ENCODE data around the gene PIK3C2G.

Gene PIK3C2G

DNA sequence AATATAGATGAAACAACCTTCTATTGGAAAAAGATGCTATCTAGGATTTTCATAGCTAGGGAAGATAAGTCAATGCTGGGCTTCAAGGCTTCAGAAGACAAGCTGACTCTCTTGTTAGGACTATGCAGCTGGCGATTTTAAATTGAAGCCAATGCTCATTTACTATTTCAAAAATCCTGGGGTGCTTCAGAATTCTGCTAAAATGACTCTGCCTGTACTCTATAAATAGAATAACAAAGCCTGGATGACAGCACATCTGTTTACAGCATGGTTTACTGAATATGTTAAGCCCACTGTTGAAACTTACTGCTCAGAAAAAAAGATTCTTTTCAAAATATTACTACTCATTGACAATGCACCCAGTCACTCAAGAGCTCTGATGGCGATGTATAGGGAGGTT, 155.1 kb downstream of the PIK3C2G start:
- Histone ChIP-seq H3K9me3 (ENCODE audit: insufficient read depth, low read depth, low read length) (no peaks in the 10 kb centered on the region), H3K36me3 (ENCODE audit: insufficient read depth, low read length) (no peaks in the 10 kb centered on the region), H3K27me3 (ENCODE audit: insufficient read depth, low read length) (no peaks in the 10 kb centered on the region), H3K27ac (ENCODE audit: low read depth, low read length) (no peak overlapping the region), H3K9ac (ENCODE audit: low read depth, low read length) (no peak overlapping the region), H3K4me3 (ENCODE audit: low read length) (no peak overlapping the region), H3K4me1 (ENCODE audit: insufficient read depth, low read length) (peaks cover 6% of the 10 kb centered on the region)
- 99% methylated on average over 2 of the region's 2 CpGs for WGBS

DNA sequence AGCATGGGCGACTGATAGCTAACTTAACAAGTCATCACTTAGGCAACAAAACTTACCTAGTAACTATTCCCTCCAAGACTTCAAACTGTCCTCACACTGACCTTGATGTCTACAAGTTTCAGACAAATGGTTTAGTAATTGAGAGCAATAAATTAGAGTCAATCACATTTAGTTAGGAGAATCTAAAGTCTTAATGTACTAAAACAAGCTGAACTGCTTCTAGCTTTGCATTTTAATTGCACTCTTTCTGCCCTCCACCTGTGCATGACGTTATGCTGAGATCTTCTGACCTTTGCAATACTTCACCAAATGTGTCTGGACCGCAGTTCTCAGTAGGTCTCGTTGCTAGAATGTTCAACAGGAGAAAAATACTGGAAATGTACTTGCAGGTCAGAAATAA, 158.0 kb downstream of the PIK3C2G start:
- Histone ChIP-seq H3K27me3 (ENCODE audit: insufficient read depth, low read length) (no peaks in the 10 kb centered on the region), H3K9ac (ENCODE audit: low read depth, low read length) (no peak overlapping the region), H3K4me1 (ENCODE audit: insufficient read depth, low read length) (peaks cover 6% of the 10 kb centered on the region), H3K4me3 (ENCODE audit: low read length) (no peak overlapping the region), H3K27ac (ENCODE audit: low read depth, low read length) (no peak overlapping the region), H3K36me3 (ENCODE audit: insufficient read depth, low read length) (no peaks in the 10 kb centered on the region), H3K9me3 (ENCODE audit: insufficient read depth, low read depth, low read length) (no peaks in the 10 kb centered on the region)
- 91% methylated on average over 4 of the region's 4 CpGs for WGBS

DNA sequence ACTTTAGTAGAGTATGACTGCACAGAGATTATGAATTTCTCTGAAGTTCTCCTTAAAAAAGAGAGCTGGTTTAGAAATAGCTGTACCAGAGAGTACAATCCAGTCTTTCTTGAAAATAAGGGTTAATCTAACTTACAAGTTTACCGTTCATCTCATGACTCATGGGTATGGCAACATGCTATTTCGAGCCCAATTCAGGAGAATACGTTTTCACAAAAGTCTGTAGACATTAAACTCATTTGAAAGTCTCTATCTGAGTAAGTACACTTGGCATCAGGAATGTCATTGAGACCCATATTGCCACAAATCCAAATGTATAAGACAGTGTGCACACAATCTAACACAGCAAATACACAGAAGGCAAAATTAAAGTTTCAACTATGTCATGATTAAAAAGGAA, 160.5 kb downstream of the PIK3C2G start:
- 92% methylated on average over 3 of the region's 3 CpGs for whole genome bisulfite sequencing
- Histone ChIP-seq H3K4me3 (ENCODE audit: low read length) (no peak overlapping the region), H3K27ac (ENCODE audit: low read depth, low read length) (no peak overlapping the region), H3K4me1 (ENCODE audit: insufficient read depth, low read length) (peaks cover 6% of the 10 kb centered on the region), H3K36me3 (ENCODE audit: insufficient read depth, low read length) (no peaks in the 10 kb centered on the region), H3K9me3 (ENCODE audit: insufficient read depth, low read depth, low read length) (no peaks in the 10 kb centered on the region), H3K9ac (ENCODE audit: low read depth, low read length) (no peak overlapping the region), H3K27me3 (ENCODE audit: insufficient read depth, low read length) (no peaks in the 10 kb centered on the region)

DNA sequence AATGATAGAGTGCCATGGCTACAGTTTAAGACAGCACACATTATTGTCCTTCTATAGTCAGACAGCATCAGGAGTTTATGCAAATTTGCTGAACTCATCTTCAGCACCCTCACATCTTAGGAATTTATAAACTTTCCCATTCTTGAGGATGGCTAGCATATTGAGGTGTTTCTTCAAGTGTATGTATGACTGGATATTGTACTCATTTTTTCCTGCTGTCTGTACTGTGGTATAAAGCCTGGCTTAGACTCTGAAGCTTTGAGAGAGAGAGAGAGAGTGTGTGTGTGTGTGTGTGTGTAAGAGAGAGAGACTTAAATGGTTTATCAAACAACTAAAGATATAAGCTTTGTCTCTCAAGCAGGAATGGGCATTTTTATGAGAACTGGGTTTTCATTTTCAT, 161.6 kb downstream of the PIK3C2G start:
- no peaks in the 10 kb centered on the region for H3K36me3 ChIP-seq (ENCODE audit: insufficient read depth, low read length)

DNA sequence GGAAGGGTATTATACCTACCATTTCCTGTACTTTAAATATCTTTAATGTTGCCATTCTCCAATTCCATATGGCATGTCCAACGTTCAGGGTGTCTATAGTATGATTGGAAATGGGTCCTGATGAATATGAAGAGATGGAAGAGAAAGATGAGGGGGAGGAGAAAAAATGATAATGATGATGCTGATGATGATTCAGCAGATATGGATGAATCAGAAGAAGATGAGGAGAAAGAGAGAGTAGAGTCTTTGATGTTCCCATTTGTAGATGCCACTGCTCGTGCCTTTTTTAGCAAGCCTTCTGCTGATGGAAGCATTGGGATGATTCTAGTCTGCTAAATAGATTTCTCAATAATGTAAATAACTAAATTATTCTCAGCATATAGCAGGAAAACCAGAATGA, 163.5 kb downstream of the PIK3C2G start:
- H3K36me3 ChIP-seq (ENCODE audit: insufficient read depth, low read length) = no peaks in the 10 kb centered on the region
- WGBS = 90% methylated on average over 2 of the region's 2 CpGs
- 0 out of 2 replicates have a peak, but pooled peaks cover 6% of the 10 kb centered on the region for H3K4me1 ChIP-seq (ENCODE audit: insufficient read depth, low read length)
- no peak overlapping the region for H3K4me3 ChIP-seq (ENCODE audit: low read length)
- H3K27me3 ChIP-seq (ENCODE audit: insufficient read depth, low read length) = no peaks in the 10 kb centered on the region
- no peak overlapping the region for H3K9ac ChIP-seq (ENCODE audit: low read depth, low read length)
- H3K9me3 ChIP-seq (ENCODE audit: insufficient read depth, low read depth, low read length) = no peaks in the 10 kb centered on the region
- no peak overlapping the region for H3K27ac ChIP-seq (ENCODE audit: low read depth, low read length)

More for the DNA sequence above, 161.6 kb downstream of the PIK3C2G start:
- Histone ChIP-seq H3K4me1 (ENCODE audit: insufficient read depth, low read length) (peaks cover 6% of the 10 kb centered on the region), H3K27ac (ENCODE audit: low read depth, low read length) (no peak overlapping the region), H3K9ac (ENCODE audit: low read depth, low read length) (no peak overlapping the region), H3K4me3 (ENCODE audit: low read length) (no peak overlapping the region), H3K27me3 (ENCODE audit: insufficient read depth, low read length) (no peaks in the 10 kb centered on the region), H3K9me3 (ENCODE audit: insufficient read depth, low read depth, low read length) (no peaks in the 10 kb centered on the region)

DNA sequence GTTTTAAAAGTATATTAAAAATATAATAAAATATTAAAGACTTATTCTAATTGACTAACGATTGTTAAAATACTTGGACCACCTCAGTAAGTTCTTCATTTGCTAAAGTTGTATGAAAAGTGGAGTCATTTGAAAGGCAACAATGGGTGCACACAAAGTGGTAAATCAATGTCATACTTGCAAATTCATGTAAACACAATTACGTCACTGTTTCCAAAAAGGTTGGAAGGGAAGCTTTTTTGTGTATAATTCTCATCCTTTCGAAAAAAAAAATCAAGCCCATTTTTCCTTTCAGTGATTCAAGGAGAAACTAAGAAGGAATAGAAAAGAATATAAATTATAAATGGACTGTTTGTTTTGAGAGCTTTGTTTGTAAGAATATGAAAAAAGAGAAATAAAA, 166.2 kb downstream of the PIK3C2G start:
- Histone ChIP-seq H3K36me3 (ENCODE audit: insufficient read depth, low read length) (no peaks in the 10 kb centered on the region), H3K27me3 (ENCODE audit: insufficient read depth, low read length) (no peaks in the 10 kb centered on the region), H3K4me1 (ENCODE audit: insufficient read depth, low read length) (peaks cover 19% of the 10 kb centered on the region), H3K9me3 (ENCODE audit: insufficient read depth, low read depth, low read length) (no peaks in the 10 kb centered on the region), H3K9ac (ENCODE audit: low read depth, low read length) (no peak overlapping the region), H3K27ac (ENCODE audit: low read depth, low read length) (no peak overlapping the region), H3K4me3 (ENCODE audit: low read length) (no peak overlapping the region)
- 100% methylated on average over 3 of the region's 3 CpGs for WGBS

DNA sequence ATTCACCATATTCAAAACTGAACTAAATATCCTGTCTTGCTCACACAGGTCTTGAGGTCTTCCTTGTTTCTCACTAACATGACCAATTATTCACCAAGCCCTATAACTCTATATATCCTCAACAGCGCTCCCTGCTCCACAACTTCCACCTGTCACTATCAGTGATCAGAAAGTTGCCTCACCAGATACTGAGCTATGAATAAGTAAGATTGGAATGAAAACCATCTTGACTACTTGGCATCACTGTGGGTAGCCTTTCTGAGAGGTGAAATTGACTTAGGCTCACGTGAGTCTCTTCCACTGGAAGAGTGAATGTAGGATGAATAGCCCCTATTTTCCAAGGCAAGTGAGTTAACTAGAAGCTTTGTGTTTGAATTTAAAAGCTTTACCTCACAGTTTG, 167.1 kb downstream of the PIK3C2G start:
- no peak overlapping the region for H3K4me3 ChIP-seq (ENCODE audit: low read length)
- no peaks in the 10 kb centered on the region for H3K36me3 ChIP-seq (ENCODE audit: insufficient read depth, low read length)
- H3K9ac ChIP-seq (ENCODE audit: low read depth, low read length) = no peak overlapping the region
- 80% methylated on average over 2 of the region's 2 CpGs for WGBS
- no peak overlapping the region for H3K27ac ChIP-seq (ENCODE audit: low read depth, low read length)
- peaks cover 19% of the 10 kb centered on the region for H3K4me1 ChIP-seq (ENCODE audit: insufficient read depth, low read length)
- H3K9me3 ChIP-seq (ENCODE audit: insufficient read depth, low read depth, low read length) = no peaks in the 10 kb centered on the region
- H3K27me3 ChIP-seq (ENCODE audit: insufficient read depth, low read length) = no peaks in the 10 kb centered on the region

DNA sequence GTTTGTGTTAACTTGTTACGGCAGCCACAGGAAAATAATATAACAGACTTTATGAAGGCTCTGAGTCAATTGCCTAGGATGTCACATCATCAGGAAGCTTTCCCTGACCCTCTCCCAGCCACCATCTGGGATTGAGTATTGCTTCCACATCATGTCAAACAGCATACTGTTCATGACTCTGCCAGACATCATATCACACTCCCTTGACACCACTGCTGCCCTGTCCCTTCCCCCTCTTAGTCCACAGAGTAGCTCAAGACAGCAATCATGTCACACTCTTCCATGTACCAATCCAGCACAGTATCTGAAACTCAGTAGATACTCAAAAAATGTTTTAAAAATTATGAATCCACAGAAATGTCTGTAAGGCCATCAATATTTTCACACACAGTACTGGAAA, 168.0 kb downstream of the PIK3C2G start:
- Histone ChIP-seq H3K36me3 (ENCODE audit: insufficient read depth, low read length) (no peaks in the 10 kb centered on the region), H3K27ac (ENCODE audit: low read depth, low read length) (no peak overlapping the region), H3K9ac (ENCODE audit: low read depth, low read length) (no peak overlapping the region), H3K9me3 (ENCODE audit: insufficient read depth, low read depth, low read length) (no peaks in the 10 kb centered on the region), H3K27me3 (ENCODE audit: insufficient read depth, low read length) (no peaks in the 10 kb centered on the region), H3K4me3 (ENCODE audit: low read length) (no peak overlapping the region), H3K4me1 (ENCODE audit: insufficient read depth, low read length) (peaks cover 19% of the 10 kb centered on the region)
- WGBS = 100% methylated on average over 1 of the region's 1 CpG

DNA sequence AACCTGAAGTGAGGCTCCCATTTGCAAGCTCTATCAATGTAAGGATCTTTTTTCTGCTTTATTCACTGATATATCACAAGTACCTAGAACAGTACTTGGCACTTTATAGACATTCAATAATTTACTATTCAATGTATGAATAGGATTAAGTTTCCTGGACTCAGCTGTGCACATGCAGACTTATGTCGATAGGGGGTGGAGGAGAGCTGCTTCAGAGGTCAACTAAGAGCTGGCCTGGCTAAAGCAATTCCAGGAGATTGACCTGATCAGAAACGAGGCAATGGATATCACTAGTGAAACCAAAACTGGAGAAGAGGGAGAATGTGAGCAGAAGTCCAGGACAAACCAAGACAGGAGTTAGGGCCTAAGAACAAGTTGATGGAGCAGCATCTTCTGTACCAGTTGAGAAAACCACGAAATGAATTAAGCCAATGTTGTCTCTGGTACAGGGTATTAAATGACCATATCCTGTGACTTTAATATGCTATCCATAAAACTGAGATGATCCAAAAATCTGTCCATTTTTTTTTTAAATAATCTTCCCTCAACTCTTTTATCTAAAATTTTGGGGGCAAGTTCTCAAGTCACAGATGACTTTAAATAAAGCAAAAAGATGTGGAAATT, 169.2 kb downstream of the PIK3C2G start:
- 43% methylated on average over 3 of the region's 3 CpGs for WGBS
- no peak overlapping the region for H3K27ac ChIP-seq (ENCODE audit: low read depth, low read length)

DNA sequence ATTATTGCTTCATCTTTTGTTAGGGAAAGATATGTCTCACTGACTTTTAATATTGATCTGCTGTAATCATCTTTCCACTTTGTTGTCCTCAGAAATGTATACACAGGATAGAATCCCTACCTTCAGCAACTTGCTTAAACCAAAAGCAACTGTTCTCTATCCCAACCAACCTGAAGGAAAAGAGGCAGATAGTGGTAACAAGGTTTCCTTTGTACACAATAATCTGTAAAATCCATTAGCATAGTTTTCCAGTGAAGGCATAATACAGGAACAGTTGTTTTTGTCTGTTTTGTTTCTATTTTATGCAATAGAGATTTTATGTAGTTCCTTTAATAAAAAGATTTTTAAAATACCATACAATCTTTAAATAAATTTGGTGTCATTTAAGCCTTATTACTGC, 170.5 kb downstream of the PIK3C2G start:
- Histone ChIP-seq H3K36me3 (ENCODE audit: insufficient read depth, low read length) (no peaks in the 10 kb centered on the region), H3K27ac (ENCODE audit: low read depth, low read length) (no peak overlapping the region), H3K27me3 (ENCODE audit: insufficient read depth, low read length) (no peaks in the 10 kb centered on the region), H3K9ac (ENCODE audit: low read depth, low read length) (no peak overlapping the region), H3K9me3 (ENCODE audit: insufficient read depth, low read depth, low read length) (no peaks in the 10 kb centered on the region), H3K4me1 (ENCODE audit: insufficient read depth, low read length) (peaks cover 19% of the 10 kb centered on the region), H3K4me3 (ENCODE audit: low read length) (no peak overlapping the region)

More for the DNA sequence above, 169.2 kb downstream of the PIK3C2G start:
- no peaks in the 10 kb centered on the region for H3K27me3 ChIP-seq (ENCODE audit: insufficient read depth, low read length)
- H3K9ac ChIP-seq (ENCODE audit: low read depth, low read length) = no peak overlapping the region
- no peaks in the 10 kb centered on the region for H3K36me3 ChIP-seq (ENCODE audit: insufficient read depth, low read length)
- no peak overlapping the region for H3K4me3 ChIP-seq (ENCODE audit: low read length)
- peaks cover 19% of the 10 kb centered on the region for H3K4me1 ChIP-seq (ENCODE audit: insufficient read depth, low read length)
- no peaks in the 10 kb centered on the region for H3K9me3 ChIP-seq (ENCODE audit: insufficient read depth, low read depth, low read length)

DNA sequence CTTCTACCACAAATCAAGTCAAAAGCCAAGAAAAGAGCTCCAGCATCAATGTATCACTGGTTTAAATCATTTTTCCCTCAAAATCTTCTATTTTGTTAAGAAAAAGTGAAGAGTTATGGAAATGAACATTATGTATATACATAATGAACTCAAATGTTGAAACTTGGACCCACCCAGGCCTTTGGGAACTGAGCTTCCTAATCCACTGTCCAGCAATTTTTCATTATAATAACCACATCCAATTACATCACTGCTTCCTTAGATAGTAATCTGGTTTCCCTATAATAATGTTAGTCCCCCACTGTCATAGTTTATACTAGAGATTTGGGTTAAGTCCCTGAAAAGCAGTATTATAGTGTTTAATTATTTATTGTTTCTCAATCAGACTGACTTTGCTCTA, 170.9 kb downstream of the PIK3C2G start:
- no peaks in the 10 kb centered on the region for H3K36me3 ChIP-seq (ENCODE audit: insufficient read depth, low read length)
- no peaks in the 10 kb centered on the region for H3K27me3 ChIP-seq (ENCODE audit: insufficient read depth, low read length)
- H3K9me3 ChIP-seq (ENCODE audit: insufficient read depth, low read depth, low read length) = no peaks in the 10 kb centered on the region
- H3K4me1 ChIP-seq (ENCODE audit: insufficient read depth, low read length) = peaks cover 19% of the 10 kb centered on the region
- H3K4me3 ChIP-seq (ENCODE audit: low read length) = no peak overlapping the region
- no peak overlapping the region for H3K27ac ChIP-seq (ENCODE audit: low read depth, low read length)
- no peak overlapping the region for H3K9ac ChIP-seq (ENCODE audit: low read depth, low read length)

DNA sequence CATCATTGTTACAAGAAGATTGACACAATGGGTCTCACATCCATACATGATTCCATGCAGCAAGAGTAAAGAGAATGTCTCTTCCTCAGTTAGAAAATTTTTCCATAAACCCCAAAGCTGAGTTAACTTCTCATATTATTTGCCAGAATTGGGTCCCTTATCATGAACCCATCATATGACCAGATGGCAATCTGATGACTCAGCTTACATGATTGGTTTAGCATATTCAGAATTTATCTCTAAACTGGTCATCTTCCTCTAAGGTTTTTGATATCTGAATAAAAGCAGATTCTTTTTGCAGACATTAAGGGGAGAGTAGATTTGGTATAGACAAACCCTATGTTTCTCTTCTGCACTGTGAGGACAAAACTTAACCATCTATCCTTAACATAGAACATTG, 174.9 kb downstream of the PIK3C2G start:
- H3K9me3 ChIP-seq (ENCODE audit: insufficient read depth, low read depth, low read length) = no peaks in the 10 kb centered on the region
- no peaks in the 10 kb centered on the region for H3K36me3 ChIP-seq (ENCODE audit: insufficient read depth, low read length)
- peaks cover 7% of the 10 kb centered on the region for H3K4me1 ChIP-seq (ENCODE audit: insufficient read depth, low read length)
- no peak overlapping the region for H3K4me3 ChIP-seq (ENCODE audit: low read length)
- no peaks in the 10 kb centered on the region for H3K27me3 ChIP-seq (ENCODE audit: insufficient read depth, low read length)
- H3K27ac ChIP-seq (ENCODE audit: low read depth, low read length) = no peak overlapping the region
- H3K9ac ChIP-seq (ENCODE audit: low read depth, low read length) = no peak overlapping the region
